HG03558 (cell line): Measurements from ENCODE around the gene RPS21.

Experiments used
- ATAC-seq: cut with Tn5 transposase; IDR thresholded peaks from one replicate; pipeline ENCODE4 v1.9.1; 2021; ENCODE audit warnings: moderate number of reproducible peaks; ENCODE audit not compliant: unreplicated experiment; ENCODE audit errors: extremely low read depth

Gene RPS21

GRCh38 chr20:62386383-62387218 is at the start of gene RPS21:
Gene RPS21, plus strand, starts transcription at chr20:62387103. Its CDS starts 236 bp downstream, at chr20:62387339.
- ATAC-seq, result peak; percentile 67

DNA sequence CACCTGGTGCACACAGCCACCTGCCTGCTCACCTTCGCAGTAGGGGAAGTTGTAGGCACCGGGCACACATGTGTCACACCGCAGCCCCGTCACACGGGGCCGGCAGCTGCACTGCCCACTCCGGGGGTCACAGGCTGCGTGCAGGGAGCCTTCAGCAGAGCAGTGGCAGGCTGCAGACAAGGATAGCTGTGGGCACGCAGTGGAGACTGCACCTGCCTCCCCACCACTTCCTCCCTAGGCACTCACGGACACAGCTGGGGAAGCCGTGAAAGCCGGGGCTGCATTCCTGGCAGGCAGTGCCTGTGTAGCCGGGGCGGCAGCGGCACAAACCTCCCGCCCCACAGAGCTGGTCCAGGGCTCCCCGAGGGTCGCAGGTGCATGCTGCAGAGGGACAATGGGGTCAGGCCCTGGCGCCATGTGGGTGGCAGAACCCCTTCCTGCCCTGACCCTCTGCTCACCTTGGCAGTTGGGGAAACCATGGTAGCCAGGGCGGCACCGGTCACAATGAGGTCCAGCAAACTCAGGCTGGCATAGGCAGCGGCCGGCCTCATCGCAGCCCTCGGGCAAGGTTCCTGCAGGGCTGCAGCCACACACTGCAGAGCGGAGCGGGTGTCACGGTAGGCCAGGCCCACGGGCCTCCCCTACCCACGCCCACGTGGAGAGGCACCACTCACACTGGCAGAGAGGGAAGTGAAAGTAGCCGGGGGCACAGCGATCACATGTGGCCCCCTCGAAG is 49.2 kb upstream of the RPS21 start:
- no peak for ATAC-seq

DNA sequence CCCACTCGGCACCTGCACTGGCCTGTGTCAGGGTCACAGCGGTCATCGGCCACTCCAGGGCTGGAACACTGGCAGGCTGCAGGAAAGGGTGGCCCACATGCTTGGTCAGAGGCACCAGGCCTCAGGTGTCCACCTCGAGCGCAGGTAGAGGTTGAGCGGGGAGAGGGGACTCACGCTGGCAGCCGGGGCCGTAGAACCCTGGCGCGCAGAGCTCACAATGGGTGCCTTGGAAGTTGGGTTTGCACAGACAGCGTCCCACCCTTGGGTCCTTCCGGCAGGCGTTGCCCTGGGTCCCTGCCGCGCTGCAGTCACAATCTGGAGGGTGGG is 48.6 kb upstream of the RPS21 start:
- no peak for ATAC-seq

GRCh38 chr20:62339647-62340062 is 47.2 kb upstream of the RPS21 start:
- peak; percentile 78 for ATAC-seq

GRCh38 chr20:62342910-62343309 is 44.0 kb upstream of the RPS21 start:
- no peak for ATAC-seq

GRCh38 chr20:62344092-62344491 is 42.8 kb upstream of the RPS21 start:
- no peak for ATAC-seq

DNA sequence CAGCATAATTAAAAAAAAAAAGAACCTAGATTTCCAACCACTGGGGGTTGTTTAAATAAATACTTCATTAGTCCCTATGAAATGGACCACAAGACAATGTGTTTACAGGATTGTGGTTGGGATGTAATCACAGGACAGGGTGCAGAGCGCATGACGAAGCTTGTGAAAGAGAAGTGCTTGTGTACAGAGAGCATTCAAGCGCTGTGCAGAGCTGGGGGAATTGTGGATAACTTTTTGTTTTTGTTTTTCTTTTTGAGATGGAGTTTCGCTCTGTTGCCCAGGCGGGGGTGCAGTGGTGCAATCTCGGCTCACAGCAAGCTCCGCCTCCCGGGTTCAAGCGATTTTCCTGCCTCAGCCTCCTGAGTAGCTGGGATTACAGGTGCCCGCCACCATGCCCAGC is 42.1 kb upstream of the RPS21 start:
- ATAC-seq, result no peak

GRCh38 chr20:62345681-62346370 is 41.1 kb upstream of the RPS21 start:
- ATAC-seq, result no peak

DNA sequence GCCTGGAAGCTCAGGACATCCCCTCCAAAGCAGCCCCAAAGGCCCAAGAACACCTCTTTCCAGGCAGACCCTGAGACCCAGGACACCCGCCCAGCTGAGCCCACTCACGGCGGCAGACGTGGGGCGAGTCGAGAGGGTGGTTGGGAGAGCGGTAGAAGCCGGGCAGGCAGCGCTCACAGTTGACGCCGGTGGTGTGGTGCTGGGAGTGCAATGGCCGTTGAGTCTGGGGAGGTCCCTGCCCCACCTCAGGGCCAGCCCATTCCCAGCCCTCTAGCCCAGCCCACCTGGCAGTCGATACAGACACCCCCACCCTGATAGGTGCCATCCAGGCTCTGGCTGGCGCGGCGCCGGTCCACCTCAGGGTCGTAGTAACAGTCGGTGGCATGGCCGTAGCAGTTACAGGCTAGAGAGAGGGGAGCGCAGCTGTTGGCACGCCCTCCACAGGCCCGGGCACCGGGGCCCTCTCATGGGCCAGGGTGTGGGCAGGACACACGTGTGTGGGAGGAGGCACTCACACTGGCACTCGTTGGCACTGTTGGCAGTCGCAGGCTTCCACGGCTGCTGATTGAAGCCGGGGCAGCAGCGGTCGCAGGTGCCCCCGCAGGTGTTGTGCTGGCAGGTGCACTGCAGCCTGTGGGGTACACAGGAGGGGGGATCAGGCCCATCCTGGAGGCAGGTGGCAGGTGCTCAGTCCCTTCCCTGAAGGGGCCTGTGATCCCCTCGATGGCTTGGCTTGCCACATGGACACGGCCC is 40.3 kb upstream of the RPS21 start:
- no peak for ATAC-seq

GRCh38 chr20:62347151-62347404 is 39.8 kb upstream of the RPS21 start:
- no peak for ATAC-seq

- ATAC-seq, result no peak
Observed at GRCh38 chr20:62347445-62347844, 39.5 kb upstream of the RPS21 start.

DNA sequence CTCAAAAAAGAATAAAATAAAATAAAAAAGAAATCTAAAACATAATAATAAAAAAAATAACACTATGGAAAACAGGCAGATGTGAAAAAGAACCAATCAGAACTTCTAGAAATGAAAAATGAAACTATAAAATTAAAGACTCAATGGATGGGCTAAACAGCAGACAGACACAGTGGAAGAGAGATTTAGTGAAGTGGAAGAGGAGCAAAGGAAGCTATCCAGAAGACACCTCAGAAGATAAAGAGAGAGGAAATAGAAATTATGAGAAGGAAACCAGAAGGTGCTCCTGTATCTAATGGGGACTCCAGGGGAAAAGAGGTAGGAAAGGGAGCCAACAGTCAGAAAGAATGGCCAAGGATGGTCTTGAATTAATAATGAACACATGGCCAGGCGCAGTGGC is 38.3 kb upstream of the RPS21 start:
- no peak for ATAC-seq

DNA sequence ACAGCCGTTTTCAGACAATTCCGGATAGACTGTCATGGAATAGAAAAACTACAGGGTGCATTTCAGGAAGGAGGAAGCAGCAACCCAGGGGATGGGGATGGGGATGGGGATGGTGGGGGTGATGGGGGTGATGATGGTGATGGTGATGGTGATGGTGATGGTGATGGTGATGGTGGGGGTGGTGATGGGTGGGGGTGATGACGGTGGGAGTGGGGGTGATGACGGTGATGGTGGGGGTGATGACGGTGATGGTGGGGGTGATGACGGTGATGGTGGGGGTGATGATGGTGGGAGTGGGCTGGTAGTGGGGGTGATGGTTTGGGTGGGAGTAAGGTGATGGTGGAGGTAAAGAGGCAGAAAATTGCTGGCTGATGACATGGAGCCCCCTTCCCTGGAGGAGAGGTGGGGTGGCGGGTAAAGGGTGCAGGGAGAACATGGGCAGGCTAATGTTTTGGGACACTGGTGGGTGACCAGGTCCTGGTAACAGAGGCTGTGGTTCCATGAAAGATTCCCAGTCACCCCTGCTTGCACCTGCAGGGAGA is 37.3 kb upstream of the RPS21 start:
- no peak for ATAC-seq

GRCh38 chr20:62350098-62350628 is 36.7 kb upstream of the RPS21 start:
- ATAC-seq, result no peak

GRCh38 chr20:62350629-62351422 is 36.1 kb upstream of the RPS21 start:
- ATAC-seq, result no peak

DNA sequence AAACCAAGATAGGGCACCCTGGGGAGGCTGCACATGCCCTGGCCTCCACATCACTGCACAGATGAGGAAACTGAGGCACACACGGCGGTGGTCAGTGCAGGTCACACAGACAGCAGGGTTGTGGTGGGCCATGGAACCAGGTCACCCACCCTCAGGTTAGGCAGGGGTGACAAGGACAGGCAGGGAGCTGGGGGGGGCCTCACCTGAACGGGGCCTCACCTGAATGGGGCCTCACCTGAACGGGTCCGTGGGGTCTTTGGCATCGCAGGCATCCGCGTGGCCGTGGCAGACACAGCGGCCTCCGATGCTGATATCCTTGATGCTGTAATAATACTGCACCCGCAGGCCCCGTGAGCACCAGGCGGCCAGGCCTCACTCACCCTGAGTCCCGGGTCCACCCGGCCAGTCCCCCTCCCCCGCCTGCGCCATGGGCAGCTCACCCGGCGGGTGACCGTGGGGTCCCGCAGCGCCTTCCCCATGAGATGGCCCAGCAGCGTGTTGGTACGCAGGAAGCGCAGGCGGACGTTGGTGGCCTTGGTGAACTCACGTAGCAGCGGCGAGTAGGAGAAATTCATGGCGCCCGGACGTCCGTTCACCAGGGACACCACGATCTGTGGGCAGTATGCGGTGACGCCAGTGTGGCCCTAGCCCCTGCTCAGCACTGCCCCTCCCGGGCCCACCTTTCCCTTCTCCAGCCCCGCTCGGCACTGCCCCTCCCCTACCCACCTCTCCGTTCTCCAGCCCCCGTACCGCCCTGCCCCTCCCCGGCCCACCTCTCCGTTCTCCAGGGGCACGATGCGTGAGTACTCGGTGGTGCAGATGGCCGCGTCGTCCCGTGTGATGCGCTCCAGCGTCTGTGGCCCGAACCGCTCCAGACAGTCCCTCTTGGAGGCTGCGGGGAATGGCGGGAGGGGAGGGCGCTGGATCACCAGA is 35.2 kb upstream of the RPS21 start:
- no peak for ATAC-seq

GRCh38 chr20:62352402-62353288 is 34.3 kb upstream of the RPS21 start:
- no peak for ATAC-seq
